HuH-7.5 (cell line): ENCODE measurements around the gene VAV3.

Source experiments
- DNase-seq: peaks from one replicate; pipeline ENCODE4 v3.0.0; 2011; ENCODE audit warnings: low spot score

Gene VAV3

GRCh38 chr1:107572674-107573211, 392.2 kb downstream of the VAV3 start:
- DNase-seq, result no peak

DNA sequence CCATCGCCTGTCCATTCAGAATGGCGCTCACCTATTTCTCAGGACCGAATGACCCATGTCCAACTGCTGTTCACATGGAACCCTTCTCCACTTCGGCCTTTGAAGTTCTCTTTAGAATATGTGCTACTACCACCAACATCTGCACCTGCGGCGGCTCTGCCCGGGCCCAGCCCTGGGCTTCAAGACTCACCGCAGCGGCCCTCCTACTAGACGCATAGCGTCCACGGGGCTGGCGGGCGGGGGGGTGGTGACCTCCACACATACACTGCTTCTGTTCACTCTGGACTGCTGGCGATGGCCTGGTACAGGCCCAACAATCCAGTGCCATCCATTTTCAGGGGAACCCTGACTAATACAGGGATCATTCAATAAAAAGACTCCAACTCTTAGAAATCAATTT, 394.2 kb downstream of the VAV3 start:
- DNase-seq, result no peak

GRCh38 chr1:107563441-107563840, 401.5 kb downstream of the VAV3 start:
- no peak for DNase-seq

- DNase-seq, result no peak
Measured at GRCh38 chr1:107559881-107560280, 405.1 kb downstream of the VAV3 start.

GRCh38 chr1:107557095-107557494, 407.9 kb downstream of the VAV3 start:
- DNase-seq, result no peak

GRCh38 chr1:107555578-107555977, 409.4 kb downstream of the VAV3 start:
- no peak for DNase-seq

DNA sequence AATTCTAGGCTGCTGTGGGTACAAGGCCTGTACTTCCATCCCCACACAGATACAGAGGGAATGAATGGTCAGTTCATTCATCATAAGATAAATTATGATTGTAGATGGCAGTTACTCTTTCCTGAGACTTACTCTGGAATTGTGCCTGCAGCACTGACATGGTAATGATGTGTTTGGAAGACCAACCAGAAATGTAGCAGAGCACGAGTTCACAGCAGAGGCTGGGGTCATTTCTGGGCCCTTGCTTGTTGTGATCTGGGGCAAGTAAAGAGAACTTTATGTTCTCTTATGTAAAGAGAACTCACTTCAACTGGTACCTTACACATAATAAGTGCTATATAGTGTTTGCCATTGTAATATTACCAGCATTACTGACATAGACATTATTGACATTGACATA, 412.2 kb downstream of the VAV3 start:
- DNase-seq, result no peak

DNA sequence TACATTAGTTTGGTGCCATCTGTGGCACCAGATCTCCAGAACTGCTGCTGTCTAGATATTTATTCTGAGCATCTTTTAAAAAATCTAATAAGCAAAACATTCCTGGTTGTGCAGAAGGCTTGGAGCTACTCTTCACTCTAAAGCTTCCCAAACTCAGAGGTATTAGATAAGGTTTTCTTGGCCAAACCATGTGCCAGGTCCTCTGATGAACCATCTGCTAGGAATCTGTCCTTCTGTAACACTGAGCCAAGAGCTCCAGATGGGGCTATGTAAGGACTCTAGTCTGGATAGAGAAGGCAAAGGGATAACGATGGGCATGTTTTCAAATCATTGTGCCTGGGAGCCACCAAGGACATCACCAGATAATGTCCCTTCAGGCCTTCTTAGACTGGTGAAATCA, 413.5 kb downstream of the VAV3 start:
- DNase-seq, result no peak

DNA sequence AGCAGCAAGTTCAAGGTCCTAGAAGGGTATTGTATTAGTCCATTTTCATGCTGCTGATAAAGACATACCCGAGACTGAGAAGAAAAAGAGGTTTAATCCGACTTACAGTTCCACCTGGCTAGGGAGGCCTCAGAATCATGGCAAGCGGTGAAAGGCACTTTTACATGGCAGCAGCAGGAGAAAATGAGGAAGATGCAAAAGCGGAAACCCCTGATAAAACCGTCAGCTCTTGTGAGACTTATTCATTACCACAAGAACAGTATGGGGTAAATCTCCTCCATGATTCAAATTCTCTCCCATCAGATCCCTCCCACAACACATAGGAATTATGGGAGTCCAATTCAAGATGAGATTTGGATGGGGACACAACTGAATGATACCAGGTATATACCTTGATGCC, 414.6 kb downstream of the VAV3 start:
- no peak for DNase-seq

DNA sequence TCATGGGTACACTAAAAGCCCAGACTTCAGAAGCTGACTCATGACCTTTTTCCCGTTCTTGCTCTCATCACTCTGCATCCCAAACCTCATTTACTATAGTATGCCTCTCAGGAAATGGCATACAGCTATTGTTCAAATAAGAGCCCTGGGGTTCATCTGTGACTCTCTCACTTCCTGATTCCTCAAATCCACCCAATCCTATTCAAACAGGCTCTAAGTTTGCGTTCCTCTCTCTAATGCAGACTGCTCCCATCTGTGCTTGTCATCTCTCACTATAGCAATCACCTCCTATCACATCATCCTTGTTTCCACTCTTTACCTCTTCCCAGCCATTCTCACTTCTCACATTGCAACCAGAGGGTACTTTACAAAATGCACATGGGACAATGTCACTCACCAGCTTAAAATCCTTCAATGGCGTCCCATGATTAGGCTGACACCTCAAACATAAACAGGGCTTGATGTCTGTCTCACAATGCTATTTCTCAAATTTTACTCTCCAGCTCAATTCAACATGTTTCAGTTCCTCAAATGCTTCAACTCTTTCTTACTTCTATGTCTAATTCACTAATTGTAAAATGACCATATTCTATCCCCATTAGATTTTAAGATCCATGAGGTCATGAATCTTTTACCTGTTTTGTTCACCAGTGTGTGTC, 415.7 kb downstream of the VAV3 start:
- DNase-seq, result no peak

GRCh38 chr1:107548276-107548675, 416.7 kb downstream of the VAV3 start:
- DNase-seq, result no peak

DNA sequence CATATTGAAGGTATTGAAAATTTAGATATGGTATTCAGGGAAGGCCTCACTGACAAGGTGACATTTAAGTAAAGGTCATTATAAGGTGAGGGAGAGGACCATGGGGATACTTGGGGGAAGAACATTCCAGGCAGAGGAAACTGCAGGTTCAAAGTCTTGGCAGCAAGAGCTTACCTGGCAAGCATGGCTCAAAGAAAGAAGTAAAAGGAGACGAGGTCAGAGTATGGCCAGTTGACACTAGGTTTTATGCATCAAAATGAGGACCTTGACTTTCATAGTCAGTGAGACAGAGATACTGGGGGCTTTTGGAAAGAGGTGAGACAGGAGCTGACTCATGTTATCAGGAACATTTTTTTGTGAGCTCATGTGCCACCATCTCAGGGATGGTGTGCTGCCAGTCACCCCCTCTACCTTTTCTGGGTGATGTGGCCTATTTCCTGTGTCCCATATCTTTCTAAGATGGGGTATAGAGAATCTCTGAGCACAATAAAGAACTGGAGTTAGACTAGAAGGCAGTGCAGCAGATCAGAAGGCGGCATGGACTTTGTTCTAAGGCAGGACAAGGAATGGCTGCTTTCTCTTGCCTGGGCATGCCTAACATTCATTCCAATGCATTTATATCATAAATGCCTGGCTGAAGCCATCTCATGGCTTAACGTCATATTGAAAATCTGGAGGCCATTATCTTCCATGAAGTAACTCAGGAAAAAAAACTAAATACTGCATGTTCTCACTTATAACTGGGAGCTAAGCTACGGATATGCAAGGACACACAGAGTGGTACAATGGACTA, 417.4 kb downstream of the VAV3 start:
- DNase-seq, result no peak

DNA sequence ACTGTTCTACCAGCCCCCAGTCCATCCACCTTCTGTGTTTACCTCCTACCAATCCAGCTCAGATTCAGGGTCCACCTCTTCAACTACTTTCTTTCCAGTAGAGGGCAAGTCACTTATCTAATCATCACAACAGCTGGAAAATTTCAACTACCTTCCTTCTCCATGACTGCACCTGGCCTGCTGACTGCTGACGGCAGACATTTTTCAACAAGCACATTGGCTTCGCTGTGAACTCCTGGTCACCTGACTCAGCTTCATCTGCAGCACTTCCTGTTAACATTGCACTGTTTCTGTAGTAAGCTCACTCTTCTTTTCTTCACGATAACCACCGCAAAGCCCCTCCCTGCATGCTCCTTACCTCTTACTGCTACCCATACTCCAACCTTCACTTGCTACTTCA, 418.4 kb downstream of the VAV3 start:
- DNase-seq, result no peak

DNA sequence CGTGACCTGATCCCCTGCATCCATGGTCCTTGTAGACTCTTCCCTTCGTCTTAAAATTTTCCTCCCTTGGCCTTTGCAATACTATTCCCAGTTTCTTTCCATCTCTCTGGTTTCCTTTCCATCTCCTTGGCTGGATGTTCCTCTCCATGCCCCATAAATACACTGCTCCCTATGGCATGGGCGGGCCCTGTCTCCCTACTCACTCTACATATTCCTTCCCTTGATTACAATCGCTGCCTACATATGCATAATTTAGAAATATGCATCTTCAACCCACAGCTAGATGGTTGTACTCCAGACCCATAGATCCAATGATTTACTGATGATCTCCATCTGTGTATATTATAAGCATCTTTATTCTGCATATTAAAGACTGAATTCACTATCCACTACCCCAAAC, 419.1 kb downstream of the VAV3 start:
- no peak for DNase-seq

DNA sequence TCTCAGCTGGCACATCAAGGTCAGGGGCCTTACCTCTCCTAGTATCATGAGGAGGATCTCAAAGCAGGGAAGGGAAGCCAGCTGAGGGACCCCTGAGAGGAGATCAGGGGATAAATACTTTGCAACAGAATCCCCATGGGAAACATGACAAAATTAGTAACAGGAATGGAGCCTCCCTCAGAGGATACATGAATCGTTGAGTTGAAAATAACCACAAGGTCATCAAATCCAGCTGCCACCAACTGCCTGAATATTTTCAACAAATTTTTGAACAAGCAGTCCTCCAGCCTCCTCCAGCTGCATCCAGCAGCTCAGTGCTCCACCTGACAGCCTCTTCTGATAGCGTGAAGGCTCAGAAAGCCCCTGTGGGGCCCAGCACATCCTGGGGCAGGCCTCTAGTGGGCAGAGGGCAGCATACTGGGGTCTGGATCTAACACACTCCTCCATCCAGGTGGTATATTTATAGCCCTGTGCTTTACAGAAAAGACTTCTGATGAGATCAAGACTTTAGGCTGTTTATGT, 419.9 kb downstream of the VAV3 start:
- no peak for DNase-seq

DNA sequence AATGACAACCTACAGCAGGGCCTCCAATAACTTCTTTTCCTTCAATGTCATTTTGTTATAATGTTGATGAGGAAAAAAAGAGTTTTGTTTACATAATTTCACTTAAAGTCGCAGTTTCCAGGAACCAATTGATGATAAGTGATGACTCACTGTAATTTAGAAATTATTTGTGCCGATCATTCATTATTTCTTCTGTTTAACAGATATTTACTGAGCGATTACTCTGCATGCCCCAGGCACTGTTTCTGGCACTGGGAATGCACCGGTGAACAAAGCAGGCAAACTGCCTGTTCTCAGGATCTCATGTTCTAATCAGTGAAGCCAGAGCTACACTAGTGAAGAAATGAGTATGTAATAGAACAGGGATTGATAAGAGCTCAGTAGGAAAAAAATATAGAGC, 420.7 kb downstream of the VAV3 start:
- DNase-seq, result no peak

DNA sequence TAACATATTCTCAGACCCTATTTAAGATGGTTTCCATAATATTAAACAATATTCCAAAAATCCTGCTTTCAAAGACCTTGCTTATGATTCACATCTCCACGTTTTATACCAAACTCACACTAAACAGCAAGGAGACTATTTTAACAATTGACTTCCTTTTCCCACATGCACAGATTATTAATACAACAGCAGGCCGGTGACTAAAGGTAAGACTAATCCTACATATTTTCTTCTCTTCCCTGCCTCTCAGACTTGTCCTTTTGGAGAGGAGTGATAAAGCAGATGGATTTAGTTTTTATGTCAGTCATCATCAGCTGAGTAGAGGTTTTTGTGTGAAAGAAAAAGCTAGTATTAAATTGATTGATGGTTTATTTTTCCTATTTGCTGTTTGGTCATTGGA, 423.6 kb downstream of the VAV3 start:
- DNase-seq, result no peak

DNA sequence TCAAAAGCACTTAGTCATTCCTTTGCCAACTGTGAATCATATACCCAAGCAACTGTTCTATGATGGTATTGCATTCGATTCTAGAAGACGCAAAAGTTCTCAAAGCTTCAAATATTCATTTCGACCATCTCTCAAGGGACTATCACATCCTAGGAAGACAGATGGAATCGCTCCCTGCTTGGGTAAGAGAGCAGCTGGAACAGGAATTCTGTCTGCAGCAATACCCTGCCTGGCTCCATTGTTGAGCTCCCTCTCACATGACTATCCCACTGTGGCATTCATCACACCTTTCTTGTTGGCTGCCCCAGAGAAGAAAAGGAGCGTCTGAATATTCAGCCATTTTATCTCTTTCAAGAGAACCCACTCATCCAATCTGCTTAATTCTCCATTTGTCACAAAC, 426.5 kb downstream of the VAV3 start:
- no peak for DNase-seq

GRCh38 chr1:107536266-107536665, 428.7 kb downstream of the VAV3 start:
- DNase-seq, result no peak

DNA sequence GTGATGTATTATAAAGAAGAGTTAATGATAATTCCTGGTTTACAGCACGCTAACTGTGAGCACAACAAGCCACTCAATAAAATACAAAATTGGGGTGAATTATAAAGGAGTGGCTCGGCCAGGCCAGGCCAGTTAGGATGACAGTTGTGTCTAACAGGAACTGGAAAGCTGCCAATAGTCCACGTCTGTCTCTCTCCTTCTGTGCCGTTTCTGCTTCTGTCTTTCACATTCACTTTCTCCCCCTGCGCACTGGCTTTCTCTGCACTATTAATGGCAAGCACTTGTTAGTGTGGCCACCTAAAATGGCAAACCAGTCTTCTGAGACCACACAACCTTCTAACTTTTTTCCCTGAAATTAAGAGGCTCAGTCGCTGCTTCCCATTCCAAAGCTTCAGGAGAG, 429.9 kb downstream of the VAV3 start:
- DNase-seq, result no peak

DNA sequence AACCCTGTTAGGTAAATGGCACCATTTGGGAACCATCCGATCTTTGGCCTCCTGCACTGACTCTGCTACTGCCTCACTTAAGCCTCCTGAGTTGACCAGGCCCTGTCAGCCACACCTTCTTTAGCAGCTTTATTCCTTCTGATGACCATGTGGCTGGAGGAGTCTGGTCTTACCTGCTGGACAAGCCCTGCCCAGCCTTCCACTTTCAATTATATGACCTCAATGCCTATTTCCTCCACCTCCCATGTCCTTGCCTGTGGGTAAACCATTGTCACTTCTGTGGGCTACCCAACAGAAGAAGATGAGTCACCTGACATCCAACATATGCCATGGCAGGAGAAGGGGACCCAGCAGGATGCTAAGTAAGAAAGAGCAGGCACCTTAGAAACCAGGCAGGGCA, 430.3 kb downstream of the VAV3 start:
- no peak for DNase-seq

GRCh38 chr1:107533436-107533835, 431.5 kb downstream of the VAV3 start:
- no peak for DNase-seq

GRCh38 chr1:107532318-107532717, 432.7 kb downstream of the VAV3 start:
- DNase-seq, result no peak
